Neural progenitor cell (in vitro differentiated cells): ENCODE data around the gene MERTK. TPM values are rescaled to one million over a fixed set of nuclear protein-coding genes. Genes with fewer than 3 reads are reported as not detected.
"Not testable (repeated sequence)": the region's sequence is repeated elsewhere in the genome, so short reads cannot be mapped to it uniquely, and the experiment has no call there.

Source experiments
- DNase-seq: peaks from one replicate; pipeline ENCODE4 v3.0.0-alpha.2; 2016; ENCODE audit warnings: low spot score
- H2AFZ ChIP-seq: fragments of 200-600 bp; sonication (generic); replicated peaks from 2 replicates; pipeline ENCODE4 v1.6.1; 2016; ENCODE audit warnings: antibody characterized with exemption
- H3F3A ChIP-seq: fragments of 200-600 bp; sonication (generic); 2 replicates; pipeline ENCODE4 v1.6.1; 2016; ENCODE audit warnings: antibody characterized with exemption, low read depth
- H3K27ac ChIP-seq: fragments of 200-600 bp; sonication (generic); 2 replicates; pipeline ENCODE4 v1.5.1; 2016; ENCODE audit warnings: mild to moderate bottlenecking
- H3K27me3 ChIP-seq: fragments of 200-600 bp; sonication (generic); 2 replicates; pipeline ENCODE4 v1.6.1; 2016; ENCODE audit warnings: mild to moderate bottlenecking, moderate library complexity
- H3K36me3 ChIP-seq: fragments of 200-600 bp; sonication (generic); 2 replicates; pipeline ENCODE4 v1.5.1; 2016
- H3K4me1 ChIP-seq: fragments of 200-600 bp; sonication (generic); 2 replicates; pipeline ENCODE4 v1.6.1; 2016; ENCODE audit warnings: mixed run types
- H3K4me2 ChIP-seq: fragments of 200-600 bp; sonication (generic); 2 replicates; pipeline ENCODE4 v1.6.1; 2016
- H3K4me3 ChIP-seq: fragments of 200-600 bp; sonication (generic); 2 replicates; pipeline ENCODE4 v1.5.1; 2016
- H3K79me2 ChIP-seq: fragments of 200-600 bp; sonication (generic); 2 replicates; pipeline ENCODE4 v1.6.1; 2016; ENCODE audit warnings: low read depth
- H3K9ac ChIP-seq: fragments of 200-600 bp; sonication (generic); 2 replicates; pipeline ENCODE4 v1.6.1; 2016
- H3K9me3 ChIP-seq: fragments of 200-600 bp; sonication (generic); 2 replicates; pipeline ENCODE4 v1.5.1; 2016; ENCODE audit warnings: low read depth
- H4K20me1 ChIP-seq: fragments of 200-600 bp; sonication (generic); 2 replicates; pipeline ENCODE4 v1.6.1; 2016; ENCODE audit warnings: low read depth
- H3K27ac Mint-ChIP-seq: 3 replicates; pipeline ENCODE4 v1.8.0; 2021; ENCODE audit warnings: mixed read lengths
- H3K27me3 Mint-ChIP-seq: 2 replicates; pipeline ENCODE4 v1.8.0; 2022; ENCODE audit warnings: low read depth, mild to moderate bottlenecking, inconsistent platforms, moderate library complexity, mixed read lengths; ENCODE audit not compliant: insufficient read depth
- H3K36me3 Mint-ChIP-seq: 3 replicates; pipeline ENCODE4 v1.8.0; 2021; ENCODE audit warnings: mixed read lengths
- H3K4me1 Mint-ChIP-seq: 3 replicates; pipeline ENCODE4 v1.8.0; 2021; ENCODE audit warnings: mixed read lengths
- H3K4me3 Mint-ChIP-seq: 3 replicates; pipeline ENCODE4 v1.8.0; 2021; ENCODE audit warnings: mild to moderate bottlenecking, moderate library complexity, mixed read lengths
- H3K9me3 Mint-ChIP-seq: 3 replicates; pipeline ENCODE4 v1.8.0; 2020; ENCODE audit warnings: mixed read lengths
- CTCF ChIP-seq: fragments of 200-600 bp; sonication (generic); IDR thresholded peaks from 2 replicates; pipeline ENCODE4 v1.5.1; 2017; ENCODE audit warnings: antibody characterized with exemption, mild to moderate bottlenecking
- EZH2 ChIP-seq: fragments of 200-600 bp; sonication (generic); IDR thresholded peaks from 2 replicates; pipeline ENCODE4 v1.6.1; 2017; ENCODE audit warnings: antibody characterized with exemption, mild to moderate bottlenecking, moderate library complexity
- EZH2phosphoT487 ChIP-seq: fragments of 200-600 bp; sonication (generic); IDR thresholded peaks from 2 replicates; pipeline ENCODE4 v1.6.1; 2017; ENCODE audit warnings: antibody characterized with exemption
- total RNA-seq: library from RNA; depleted of rRNA; stranded (reverse); fragments of >200 nt; gene quantifications from 2 replicates; pipeline ENCODE4 v1.2.3, GENCODE V29; 2015; ENCODE audit warnings: low replicate concordance

The MERTK gene
- total RNA-seq, 1 donor from 2014 or later = 6.1 TPM

GRCh38 chr2:111904726-111905474, 6.5 kb downstream of the MERTK start:
- Mint-ChIP-seq H3K36me3 (no peaks in the 10 kb centered on the region), H3K4me3 (no peak overlapping the region)
- no peak for TF ChIP-seq EZH2phosphoT487
- TF ChIP-seq EZH2 = no peak
- no peak for TF ChIP-seq CTCF

DNA sequence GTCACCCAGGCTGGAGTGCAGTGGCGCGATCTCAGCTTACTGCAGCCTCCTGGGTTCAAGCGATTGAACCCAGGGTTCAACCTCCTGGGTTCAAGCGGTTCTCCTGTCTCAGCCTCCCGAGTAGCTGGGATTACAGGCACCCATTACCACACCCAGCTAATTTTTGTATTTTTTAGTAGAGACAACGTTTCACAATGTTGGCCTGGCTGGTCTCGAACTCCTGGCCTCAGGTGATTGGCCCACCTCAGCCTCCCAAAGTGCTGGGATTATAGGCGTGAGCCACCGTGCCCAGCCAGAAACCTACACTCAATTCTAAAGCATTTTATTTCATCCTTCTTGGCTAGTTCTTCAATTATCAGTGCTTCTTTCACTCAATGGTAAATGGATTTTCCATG, 7.1 kb downstream of the MERTK start:
- H3K4me2 ChIP-seq = peak overlapping the region; percentile 49
- not testable (repeated sequence) for H3K36me3 Mint-ChIP-seq, H3K9me3 Mint-ChIP-seq, H3K79me2 ChIP-seq, H2AFZ ChIP-seq, H3K27me3 Mint-ChIP-seq, H3K4me3 ChIP-seq, H3K27ac Mint-ChIP-seq, H3K36me3 ChIP-seq, H3K4me3 Mint-ChIP-seq, H3K27ac ChIP-seq, H3K9me3 ChIP-seq, H3K9ac ChIP-seq, DNase-seq, H3K27me3 ChIP-seq
- H3K4me1 ChIP-seq = peaks cover 57% of the 10 kb centered on the region
- H3F3A ChIP-seq = peaks cover 40% of the 10 kb centered on the region
- peaks cover 60% of the 10 kb centered on the region for H3K4me1 Mint-ChIP-seq
- H4K20me1 ChIP-seq = peaks cover 11% of the 10 kb centered on the region

More at GRCh38 chr2:111904726-111905474, 6.5 kb downstream of the MERTK start:
- Histone ChIP-seq H2AFZ (no peak overlapping the region), H3K9me3 (no peaks in the 10 kb centered on the region), H3K9ac (no peak overlapping the region), H3K27me3 (peaks cover 10% of the 10 kb centered on the region), H3K4me3 (no peak overlapping the region), H3F3A (peaks cover 46% of the 10 kb centered on the region), H3K27ac (no peak overlapping the region), H4K20me1 (peaks cover 16% of the 10 kb centered on the region), H3K4me1 (peaks cover 57% of the 10 kb centered on the region), H3K36me3 (no peaks in the 10 kb centered on the region), H3K79me2 (no peaks in the 10 kb centered on the region), H3K4me2 (no peak overlapping the region)
- H3K27me3 Mint-ChIP-seq = peaks cover under 1% of the 10 kb centered on the region
- H3K4me1 Mint-ChIP-seq = peaks cover 60% of the 10 kb centered on the region
- no peaks in the 10 kb centered on the region for H3K9me3 Mint-ChIP-seq
- no peak for DNase-seq
- H3K27ac Mint-ChIP-seq = peak overlapping the region; percentile 50

DNA sequence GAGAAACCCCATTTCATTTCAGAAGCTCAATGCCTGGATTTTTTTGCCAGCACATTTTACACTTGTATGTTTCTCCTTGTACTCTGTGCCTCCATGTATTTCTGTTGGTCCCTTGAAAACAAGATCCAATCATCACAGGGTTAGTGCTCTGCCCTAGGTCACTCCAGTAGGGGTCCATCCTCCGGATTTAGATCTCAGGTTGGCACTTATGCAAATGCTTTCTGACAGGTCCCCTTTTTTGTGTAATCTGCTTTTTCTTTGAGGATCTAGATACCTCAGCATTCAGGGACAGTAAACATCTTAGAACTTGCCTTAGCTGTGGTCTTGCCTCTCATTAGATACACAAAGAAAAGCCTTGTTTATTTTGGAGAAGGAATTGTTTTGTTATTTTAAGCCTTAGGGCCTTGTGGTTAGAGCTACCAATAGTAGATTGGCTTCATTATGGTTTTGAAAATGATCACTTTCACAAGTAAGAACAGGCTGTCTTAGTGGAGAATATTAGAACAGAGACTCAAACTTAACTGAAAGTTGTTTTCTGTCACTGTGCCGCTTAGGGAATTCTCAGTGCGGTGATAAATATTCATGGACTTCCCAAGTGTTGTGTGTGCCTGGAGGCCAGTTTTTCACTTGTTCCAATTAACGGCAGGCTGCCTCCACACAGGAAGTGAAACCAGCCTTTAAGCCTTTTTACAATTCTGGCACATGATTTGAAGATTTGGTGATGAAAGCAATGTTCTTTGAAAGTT, 7.8 kb downstream of the MERTK start:
- Histone ChIP-seq H3K4me1 (peaks cover 54% of the 10 kb centered on the region), H3K4me3 (no peak overlapping the region), H3K79me2 (no peaks in the 10 kb centered on the region), H3K27me3 (no peaks in the 10 kb centered on the region), H2AFZ (no peak overlapping the region), H3K36me3 (no peaks in the 10 kb centered on the region), H4K20me1 (peaks cover 9% of the 10 kb centered on the region), H3K9me3 (no peaks in the 10 kb centered on the region), H3K27ac (peak overlapping the region; percentile 47), H3F3A (peaks cover 36% of the 10 kb centered on the region), H3K9ac (no peak overlapping the region), H3K4me2 (peak overlapping the region; percentile 49)
- H3K36me3 Mint-ChIP-seq = no peaks in the 10 kb centered on the region
- TF ChIP-seq EZH2 = no peak
- TF ChIP-seq EZH2phosphoT487 = no peak
- TF ChIP-seq CTCF = no peak
- H3K4me1 Mint-ChIP-seq = peaks cover 55% of the 10 kb centered on the region
- DNase-seq = peak; percentile 43
- no peaks in the 10 kb centered on the region for H3K9me3 Mint-ChIP-seq
- H3K27ac Mint-ChIP-seq = peak overlapping the region; percentile 46
- H3K27me3 Mint-ChIP-seq = no peaks in the 10 kb centered on the region
- no peak overlapping the region for H3K4me3 Mint-ChIP-seq

GRCh38 chr2:111908578-111908977, 10.2 kb downstream of the MERTK start:
- Mint-ChIP-seq H3K9me3 (no peaks in the 10 kb centered on the region), H3K36me3 (no peaks in the 10 kb centered on the region), H3K27ac (no peak overlapping the region), H3K4me3 (no peak overlapping the region), H3K27me3 (no peaks in the 10 kb centered on the region), H3K4me1 (peaks cover 48% of the 10 kb centered on the region)
- H3K36me3 ChIP-seq = no peaks in the 10 kb centered on the region
- H3K9ac ChIP-seq = no peak overlapping the region
- H3K79me2 ChIP-seq = no peaks in the 10 kb centered on the region
- peak overlapping the region; percentile 23 for H3K4me2 ChIP-seq
- no peaks in the 10 kb centered on the region for H3K9me3 ChIP-seq
- peaks cover 27% of the 10 kb centered on the region for H3F3A ChIP-seq
- H3K4me1 ChIP-seq = peaks cover 48% of the 10 kb centered on the region
- H4K20me1 ChIP-seq = peaks cover 9% of the 10 kb centered on the region
- H3K4me3 ChIP-seq = no peak overlapping the region
- no peak overlapping the region for H3K27ac ChIP-seq
- DNase-seq = no peak
- H2AFZ ChIP-seq = no peak overlapping the region
- no peaks in the 10 kb centered on the region for H3K27me3 ChIP-seq
- no peak for TF ChIP-seq EZH2
- no peak for TF ChIP-seq EZH2phosphoT487
- TF ChIP-seq CTCF = no peak
